ENCODE measurements around the gene GREB1L. TPM values are rescaled to one million over a fixed set of nuclear protein-coding genes. Genes with fewer than 3 reads are reported as not detected.

GREB1L gene
- polyA plus RNA-seq, 1 donor: 1.8 TPM

DNA sequence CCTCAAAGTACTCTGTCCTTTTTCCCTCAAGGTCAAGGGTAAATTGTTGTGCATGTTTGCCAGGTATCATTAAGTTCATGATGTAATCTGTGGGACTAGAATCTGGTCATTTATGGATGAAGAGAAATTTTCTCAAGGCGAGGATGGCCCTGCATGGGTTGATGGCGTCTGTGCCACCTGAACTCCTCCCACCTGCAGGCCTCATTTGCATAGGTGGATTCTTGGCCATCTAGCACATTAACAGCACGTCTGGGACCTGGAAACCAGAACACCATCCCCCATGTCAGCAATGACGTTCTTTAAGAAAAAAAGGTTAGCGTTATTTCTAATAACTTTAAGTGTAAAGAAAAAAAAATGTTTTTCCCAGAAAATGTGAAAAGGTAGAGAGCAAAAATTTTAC, 212.7 kb downstream of the GREB1L start:
- no peak overlapping the region for H3K27ac ChIP-seq (ENCODE audit: low read length)
- H3K36me3 ChIP-seq (ENCODE audit: control insufficient read depth, insufficient read depth, low read length): no peaks in the 10 kb centered on the region
- no peaks in the 10 kb centered on the region for H3K27me3 ChIP-seq (ENCODE audit: control insufficient read depth, insufficient read depth, low read length)
- no peaks in the 10 kb centered on the region for H3K9me3 ChIP-seq (ENCODE audit: control insufficient read depth, low read depth, low read length)
- no peak overlapping the region for H3K4me3 ChIP-seq (ENCODE audit: low read length)
- 100% methylated on average over 1 of the region's 5 CpGs for WGBS (ENCODE audit: insufficient coverage, low lambda C conversion rate)
- H3K4me1 ChIP-seq (ENCODE audit: control insufficient read depth, insufficient read depth, low read length): no peaks in the 10 kb centered on the region
- no peak for DNase-seq

DNA sequence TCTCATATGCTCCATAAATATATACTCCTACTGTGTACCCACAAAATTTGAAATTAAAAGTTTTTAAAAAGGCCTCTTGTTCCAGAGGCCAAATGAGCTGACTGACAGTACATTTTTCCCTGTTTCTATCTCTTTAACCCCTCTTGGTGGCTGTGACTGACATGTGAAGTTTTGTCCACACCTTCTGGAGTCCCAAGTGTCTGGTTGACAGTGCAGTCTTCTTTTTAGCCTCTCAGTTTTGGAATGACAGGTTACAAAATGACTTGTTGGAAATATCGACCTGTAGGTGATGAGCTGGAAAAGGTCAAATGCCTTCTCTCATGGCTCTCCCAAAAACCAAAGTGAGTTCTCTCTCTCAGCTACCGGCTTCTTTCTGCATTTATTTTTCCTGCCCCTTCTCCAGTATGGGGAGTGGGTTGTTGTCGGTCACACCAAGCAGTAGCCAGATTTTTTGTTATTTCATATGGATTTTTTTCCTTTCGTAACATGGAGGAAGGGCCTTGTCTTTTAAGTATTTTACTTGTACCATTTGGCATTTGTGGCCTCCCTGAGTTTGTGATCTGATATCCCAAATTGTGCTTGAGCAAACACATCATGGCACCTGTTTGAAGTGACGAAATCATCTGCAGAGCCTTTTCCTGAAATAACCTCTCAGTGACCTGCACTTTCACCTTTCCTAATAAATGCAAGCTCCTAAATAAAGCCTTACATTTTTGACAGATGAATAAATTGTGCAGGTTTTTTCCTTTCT, 214.6 kb downstream of the GREB1L start:
- WGBS (ENCODE audit: insufficient coverage, low lambda C conversion rate): no CpG with 5 or more reads among the region's 5 CpGs
- Histone ChIP-seq H3K27me3 (ENCODE audit: control insufficient read depth, insufficient read depth, low read length) (no peaks in the 10 kb centered on the region), H3K4me3 (ENCODE audit: low read length) (no peak overlapping the region), H3K27ac (ENCODE audit: low read length) (no peak overlapping the region), H3K9me3 (ENCODE audit: control insufficient read depth, low read depth, low read length) (no peaks in the 10 kb centered on the region), H3K4me1 (ENCODE audit: control insufficient read depth, insufficient read depth, low read length) (no peaks in the 10 kb centered on the region), H3K36me3 (ENCODE audit: control insufficient read depth, insufficient read depth, low read length) (no peaks in the 10 kb centered on the region)
- DNase-seq: no peak

DNA sequence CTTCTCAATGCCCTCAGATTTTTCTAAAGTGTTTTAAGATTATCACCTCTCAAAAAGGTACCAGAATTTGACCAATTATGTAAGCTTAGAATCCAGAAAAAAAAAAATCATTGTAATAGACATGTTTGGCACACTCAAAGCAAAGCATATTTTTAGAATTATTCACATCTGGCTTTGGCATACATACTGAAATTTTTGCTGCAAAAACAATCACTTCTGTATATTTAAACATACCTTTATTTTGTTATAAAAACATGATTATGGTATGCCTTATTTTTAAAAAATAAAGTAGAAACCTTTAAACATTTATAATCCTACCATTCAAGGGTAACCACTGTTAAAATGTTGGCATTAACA, 215.1 kb downstream of the GREB1L start:
- Histone ChIP-seq H3K27ac (ENCODE audit: low read length) (no peak overlapping the region), H3K27me3 (ENCODE audit: control insufficient read depth, insufficient read depth, low read length) (no peaks in the 10 kb centered on the region), H3K4me1 (ENCODE audit: control insufficient read depth, insufficient read depth, low read length) (no peaks in the 10 kb centered on the region), H3K36me3 (ENCODE audit: control insufficient read depth, insufficient read depth, low read length) (no peaks in the 10 kb centered on the region), H3K9me3 (ENCODE audit: control insufficient read depth, low read depth, low read length) (no peaks in the 10 kb centered on the region), H3K4me3 (ENCODE audit: low read length) (no peak overlapping the region)
- DNase-seq: no peak

DNA sequence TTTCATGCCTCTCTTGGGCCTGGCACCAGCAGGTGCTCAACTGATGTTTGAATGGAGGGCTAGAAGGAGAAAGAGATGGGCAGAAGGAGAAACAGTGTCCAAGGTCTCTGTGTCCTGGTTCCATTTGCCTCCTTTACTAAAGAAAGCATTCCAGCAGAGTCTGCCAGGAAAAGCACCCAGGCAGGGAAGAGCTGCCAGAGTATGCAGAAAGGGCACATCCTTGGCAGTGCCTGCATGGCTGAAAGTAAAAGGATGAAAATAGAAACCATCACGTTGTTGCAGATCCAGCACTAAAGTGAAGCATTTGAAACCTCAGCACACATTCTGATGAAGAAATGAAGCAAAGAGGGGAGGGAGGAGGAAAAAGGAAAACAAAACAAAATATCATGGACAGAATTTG, 216.3 kb downstream of the GREB1L start:
- H3K9me3 ChIP-seq (ENCODE audit: control insufficient read depth, low read depth, low read length): no peaks in the 10 kb centered on the region
- H3K4me3 ChIP-seq (ENCODE audit: low read length): no peak overlapping the region
- DNase-seq: no peak
- H3K36me3 ChIP-seq (ENCODE audit: control insufficient read depth, insufficient read depth, low read length): no peaks in the 10 kb centered on the region
- H3K27me3 ChIP-seq (ENCODE audit: control insufficient read depth, insufficient read depth, low read length): no peaks in the 10 kb centered on the region
- 88% methylated on average over 1 of the region's 1 CpG for WGBS (ENCODE audit: insufficient coverage, low lambda C conversion rate)
- H3K27ac ChIP-seq (ENCODE audit: low read length): no peak overlapping the region
- no peaks in the 10 kb centered on the region for H3K4me1 ChIP-seq (ENCODE audit: control insufficient read depth, insufficient read depth, low read length)

DNA sequence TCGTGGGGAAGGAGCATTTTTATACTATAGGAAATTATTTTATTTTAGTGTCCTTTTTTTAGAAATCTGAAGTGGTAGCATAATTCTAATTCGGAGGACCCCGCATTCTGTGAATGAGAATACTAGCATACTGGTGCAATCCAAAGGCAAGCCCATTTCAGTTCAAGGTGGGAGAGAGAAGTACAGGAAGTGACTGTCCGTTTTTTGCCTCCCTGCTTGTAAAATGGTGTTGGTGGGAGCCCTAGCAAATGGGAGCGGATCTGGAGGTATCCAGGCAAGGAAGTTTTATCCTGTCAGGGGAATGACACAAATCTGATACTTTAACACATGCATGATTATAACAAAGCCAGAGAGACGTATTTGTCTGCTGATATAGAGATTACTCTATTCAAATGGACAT, 216.8 kb downstream of the GREB1L start:
- no peak for DNase-seq
- Histone ChIP-seq H3K36me3 (ENCODE audit: control insufficient read depth, insufficient read depth, low read length) (no peaks in the 10 kb centered on the region), H3K27me3 (ENCODE audit: control insufficient read depth, insufficient read depth, low read length) (no peaks in the 10 kb centered on the region), H3K4me1 (ENCODE audit: control insufficient read depth, insufficient read depth, low read length) (no peaks in the 10 kb centered on the region), H3K4me3 (ENCODE audit: low read length) (no peak overlapping the region), H3K9me3 (ENCODE audit: control insufficient read depth, low read depth, low read length) (no peaks in the 10 kb centered on the region), H3K27ac (ENCODE audit: low read length) (no peak overlapping the region)
- 71% methylated on average over 3 of the region's 6 CpGs for WGBS (ENCODE audit: insufficient coverage, low lambda C conversion rate)

DNA sequence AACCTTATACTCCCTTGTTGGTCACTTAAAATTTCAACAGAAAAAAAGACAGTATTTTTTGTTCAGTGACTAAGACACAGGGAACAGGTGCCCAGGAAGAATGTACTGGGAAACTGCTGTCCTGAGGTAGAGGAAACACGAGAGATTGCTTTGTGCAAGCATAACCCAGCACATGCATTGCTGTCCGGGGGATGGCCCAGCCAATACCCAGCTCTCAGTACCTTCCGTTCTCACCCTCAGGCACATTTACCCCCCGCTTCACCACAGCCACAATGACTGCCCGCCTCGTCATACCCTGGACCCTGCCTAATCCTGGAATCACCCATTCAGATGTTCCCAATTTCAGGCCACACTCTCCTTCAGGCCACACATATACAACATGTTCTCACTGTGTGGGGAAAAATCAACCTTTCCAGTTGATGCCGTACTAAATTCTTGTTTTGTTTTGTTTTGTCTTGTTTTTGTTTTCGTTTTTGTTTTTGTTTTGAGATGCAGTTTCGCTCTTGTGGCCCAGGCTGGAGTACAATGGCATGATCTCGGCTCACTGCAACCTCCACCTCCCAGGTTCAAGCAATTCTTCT, 217.8 kb downstream of the GREB1L start:
- H3K27me3 ChIP-seq (ENCODE audit: control insufficient read depth, insufficient read depth, low read length): no peaks in the 10 kb centered on the region
- no peak overlapping the region for H3K27ac ChIP-seq (ENCODE audit: low read length)
- DNase-seq: no peak
- WGBS (ENCODE audit: insufficient coverage, low lambda C conversion rate): 94% methylated on average over 3 of the region's 10 CpGs
- H3K4me3 ChIP-seq (ENCODE audit: low read length): no peak overlapping the region
- no peaks in the 10 kb centered on the region for H3K9me3 ChIP-seq (ENCODE audit: control insufficient read depth, low read depth, low read length)
- H3K4me1 ChIP-seq (ENCODE audit: control insufficient read depth, insufficient read depth, low read length): no peaks in the 10 kb centered on the region
- H3K36me3 ChIP-seq (ENCODE audit: control insufficient read depth, insufficient read depth, low read length): no peaks in the 10 kb centered on the region

DNA sequence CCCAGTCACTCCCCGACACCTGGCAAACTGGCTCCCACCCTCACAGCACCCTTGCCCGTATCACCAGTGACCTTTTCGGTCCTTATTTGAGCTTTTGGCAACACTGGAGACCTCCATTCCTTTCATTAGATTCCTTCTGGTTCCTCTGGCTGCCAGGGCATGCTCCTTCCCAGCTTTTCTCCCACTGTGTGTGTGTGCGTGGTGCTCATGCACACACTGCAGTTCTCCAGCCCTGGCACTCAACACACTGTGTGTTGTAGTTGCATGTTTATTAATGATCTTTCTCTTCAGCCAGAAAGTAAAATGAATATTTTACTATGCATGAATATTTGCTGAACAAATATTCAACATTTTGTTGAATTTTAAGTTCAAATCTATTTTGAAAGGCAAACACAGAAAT, 219.4 kb downstream of the GREB1L start:
- 100% methylated on average over 1 of the region's 4 CpGs for WGBS (ENCODE audit: insufficient coverage, low lambda C conversion rate)
- Histone ChIP-seq H3K36me3 (ENCODE audit: control insufficient read depth, insufficient read depth, low read length) (no peaks in the 10 kb centered on the region), H3K9me3 (ENCODE audit: control insufficient read depth, low read depth, low read length) (no peaks in the 10 kb centered on the region), H3K4me3 (ENCODE audit: low read length) (no peak overlapping the region), H3K27me3 (ENCODE audit: control insufficient read depth, insufficient read depth, low read length) (no peaks in the 10 kb centered on the region), H3K27ac (ENCODE audit: low read length) (no peak overlapping the region), H3K4me1 (ENCODE audit: control insufficient read depth, insufficient read depth, low read length) (no peaks in the 10 kb centered on the region)
- DNase-seq: no peak

DNA sequence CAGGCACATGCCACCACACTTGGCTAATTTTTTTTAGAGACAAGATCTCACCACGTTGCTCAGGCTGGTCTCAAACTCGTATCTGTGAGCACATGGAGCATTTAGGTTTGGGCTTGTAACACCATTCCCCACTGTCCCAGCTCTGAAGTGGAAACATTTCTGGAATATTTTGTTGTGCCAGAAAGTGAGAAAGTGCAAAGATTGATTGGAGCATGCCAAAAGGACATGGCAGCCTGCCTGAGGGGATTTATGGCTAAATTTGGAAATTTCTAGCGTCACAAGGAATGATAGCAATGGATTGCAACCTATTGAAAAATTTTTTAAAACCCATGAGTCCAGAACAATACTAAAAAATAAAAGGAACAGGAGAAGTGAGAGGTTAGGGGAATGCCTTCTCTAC, 221.7 kb downstream of the GREB1L start:
- no peaks in the 10 kb centered on the region for H3K36me3 ChIP-seq (ENCODE audit: control insufficient read depth, insufficient read depth, low read length)
- no peaks in the 10 kb centered on the region for H3K4me1 ChIP-seq (ENCODE audit: control insufficient read depth, insufficient read depth, low read length)
- H3K4me3 ChIP-seq (ENCODE audit: low read length): no peak overlapping the region
- H3K27me3 ChIP-seq (ENCODE audit: control insufficient read depth, insufficient read depth, low read length): no peaks in the 10 kb centered on the region
- H3K9me3 ChIP-seq (ENCODE audit: control insufficient read depth, low read depth, low read length): no peaks in the 10 kb centered on the region
- no peak overlapping the region for H3K27ac ChIP-seq (ENCODE audit: low read length)
- DNase-seq: no peak
- WGBS (ENCODE audit: insufficient coverage, low lambda C conversion rate): 100% methylated on average over 1 of the region's 3 CpGs

DNA sequence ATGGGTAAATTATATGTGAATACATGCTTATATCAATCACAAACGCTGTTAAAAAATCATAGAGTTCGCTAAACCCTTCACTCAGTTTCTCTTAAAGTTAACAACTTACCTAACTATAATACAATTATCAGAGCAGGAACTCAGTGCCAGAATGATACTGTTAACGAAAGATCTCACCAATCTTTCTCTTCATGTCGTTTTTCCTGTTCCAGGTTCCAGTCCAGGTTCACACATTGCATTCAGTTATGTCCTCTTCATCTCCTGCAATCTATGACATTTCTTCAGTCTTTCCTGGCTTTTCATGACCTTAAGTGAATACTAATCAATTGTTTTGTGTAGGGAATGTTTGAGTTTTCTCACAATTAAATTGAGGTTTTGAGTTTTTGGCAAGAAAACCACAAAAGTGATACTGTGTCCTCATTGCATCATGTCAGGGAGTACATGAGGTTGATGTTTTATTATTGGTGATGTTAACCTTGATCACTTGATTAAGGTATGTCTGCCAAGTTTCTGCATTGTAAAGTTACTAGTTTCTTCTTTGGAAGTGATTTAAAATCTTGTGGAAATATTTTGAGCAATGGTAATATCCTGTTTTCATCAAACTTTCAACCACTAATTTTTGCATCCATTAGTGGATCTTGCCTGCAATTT, 226.6 kb downstream of the GREB1L start:
- no peaks in the 10 kb centered on the region for H3K4me1 ChIP-seq (ENCODE audit: control insufficient read depth, insufficient read depth, low read length)
- WGBS (ENCODE audit: insufficient coverage, low lambda C conversion rate): 88% methylated on average over 4 of the region's 4 CpGs
- H3K9me3 ChIP-seq (ENCODE audit: control insufficient read depth, low read depth, low read length): no peaks in the 10 kb centered on the region
- no peak overlapping the region for H3K4me3 ChIP-seq (ENCODE audit: low read length)
- no peak overlapping the region for H3K27ac ChIP-seq (ENCODE audit: low read length)
- DNase-seq: no peak
- H3K27me3 ChIP-seq (ENCODE audit: control insufficient read depth, insufficient read depth, low read length): no peaks in the 10 kb centered on the region
- H3K36me3 ChIP-seq (ENCODE audit: control insufficient read depth, insufficient read depth, low read length): no peaks in the 10 kb centered on the region

DNA sequence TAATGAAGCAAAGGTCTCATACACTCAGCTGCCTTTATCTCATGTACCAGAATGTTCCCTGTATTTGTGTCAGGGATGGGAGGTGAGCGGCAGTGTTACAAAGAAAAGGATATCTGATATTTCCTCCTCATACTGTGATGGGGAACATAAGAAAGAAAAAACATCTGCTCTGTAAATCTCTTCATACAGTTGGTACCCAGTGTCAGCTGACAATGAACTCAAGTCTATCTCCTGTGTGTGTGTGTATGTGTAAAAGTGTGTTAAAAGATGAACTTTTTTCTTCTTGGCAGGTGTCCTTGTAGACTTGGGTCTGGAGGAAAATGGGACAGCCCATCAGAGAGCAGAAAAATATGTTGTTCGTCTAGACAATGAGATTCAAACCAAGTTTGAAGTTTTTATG, 230.7 kb downstream of the GREB1L start:
- H3K9me3 ChIP-seq (ENCODE audit: control insufficient read depth, low read depth, low read length): no peaks in the 10 kb centered on the region
- no peak overlapping the region for H3K4me3 ChIP-seq (ENCODE audit: low read length)
- no peaks in the 10 kb centered on the region for H3K4me1 ChIP-seq (ENCODE audit: control insufficient read depth, insufficient read depth, low read length)
- no peak overlapping the region for H3K27ac ChIP-seq (ENCODE audit: low read length)
- WGBS (ENCODE audit: insufficient coverage, low lambda C conversion rate): no CpG with 5 or more reads among the region's 2 CpGs
- no peaks in the 10 kb centered on the region for H3K27me3 ChIP-seq (ENCODE audit: control insufficient read depth, insufficient read depth, low read length)
- no peaks in the 10 kb centered on the region for H3K36me3 ChIP-seq (ENCODE audit: control insufficient read depth, insufficient read depth, low read length)
- DNase-seq: no peak

DNA sequence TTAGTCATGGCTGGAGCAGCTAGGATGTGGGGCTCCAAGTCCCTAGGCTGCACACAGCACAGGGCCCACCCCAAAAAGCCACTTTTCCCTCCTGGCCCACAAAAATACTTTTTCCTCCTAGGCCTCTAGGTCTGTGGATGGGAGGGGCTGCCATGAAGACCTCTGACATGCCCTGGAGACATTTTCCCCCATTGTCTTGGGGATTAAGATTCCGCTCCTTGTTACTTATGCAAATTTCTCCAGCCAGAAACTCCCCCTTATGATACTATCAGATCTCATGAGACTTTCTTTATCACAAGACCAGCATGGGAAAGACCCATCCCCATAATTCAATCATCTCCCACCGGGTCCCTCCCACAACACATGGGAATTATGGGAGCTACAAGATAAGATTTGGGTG, 232.6 kb downstream of the GREB1L start:
- no peaks in the 10 kb centered on the region for H3K36me3 ChIP-seq (ENCODE audit: control insufficient read depth, insufficient read depth, low read length)
- no peak overlapping the region for H3K4me3 ChIP-seq (ENCODE audit: low read length)
- no peaks in the 10 kb centered on the region for H3K9me3 ChIP-seq (ENCODE audit: control insufficient read depth, low read depth, low read length)
- WGBS (ENCODE audit: insufficient coverage, low lambda C conversion rate): no CpG with 5 or more reads among the region's 2 CpGs
- H3K27me3 ChIP-seq (ENCODE audit: control insufficient read depth, insufficient read depth, low read length): no peaks in the 10 kb centered on the region
- no peak for DNase-seq
- no peak overlapping the region for H3K27ac ChIP-seq (ENCODE audit: low read length)
- H3K4me1 ChIP-seq (ENCODE audit: control insufficient read depth, insufficient read depth, low read length): no peaks in the 10 kb centered on the region

Measured in large intestine (tissue), 3 donors.